GM18520 (cell line): ENCODE data around the gene SPRR1B.
"Not testable (repeated sequence)": the region's sequence is repeated elsewhere in the genome, so short reads cannot be mapped to it uniquely, and the experiment has no call there.

Experiments
- ATAC-seq: cut with Tn5 transposase; IDR thresholded peaks from one replicate; pipeline ENCODE4 v1.9.1; 2021; ENCODE audit not compliant: unreplicated experiment

Gene SPRR1B

GRCh38 chr1:153035211-153035610 is 4.2 kb downstream of the SPRR1B start:
- ATAC-seq: no peak

GRCh38 chr1:153040950-153041631 is 10.1 kb downstream of the SPRR1B start, which contains the start of gene SPRR2D:
Gene SPRR2D (minus strand): TSS chr1:153041120. CDS start chr1:153040346, 774 bp downstream.
- ATAC-seq: no peak

GRCh38 chr1:153049211-153049610 is 18.2 kb downstream of the SPRR1B start:
- no peak for ATAC-seq

GRCh38 chr1:153056111-153056510 is 25.1 kb downstream of the SPRR1B start:
- not testable (repeated sequence) for ATAC-seq

- ATAC-seq: no peak
These were observed 26.4 kb downstream of the SPRR1B start, which contains the start of gene SPRR2A for GRCh38 chr1:153057375-153057774. Gene SPRR2A (minus strand): TSS chr1:153057512. CDS start chr1:153056735, 777 bp downstream.

GRCh38 chr1:153058154-153058553 is 27.2 kb downstream of the SPRR1B start:
- no peak for ATAC-seq

GRCh38 chr1:153058826-153059784 is 28.1 kb downstream of the SPRR1B start:
- ATAC-seq: no peak

GRCh38 chr1:153070243-153070642 is 39.2 kb downstream of the SPRR1B start:
- no peak for ATAC-seq

- no peak for ATAC-seq
These were observed 40.5 kb downstream of the SPRR1B start, which contains the start of gene SPRR2B for GRCh38 chr1:153071511-153071910. Gene SPRR2B (minus strand): TSS chr1:153071611. CDS start chr1:153070839, 772 bp downstream.

GRCh38 chr1:153072806-153073726 is 42.1 kb downstream of the SPRR1B start:
- ATAC-seq: no peak

- no peak for ATAC-seq
These were observed 50.7 kb downstream of the SPRR1B start for GRCh38 chr1:153081736-153082135.
